ENCODE data around the gene MSANTD3.

MSANTD3 gene

GRCh38 chr9:100401042-100401441, 25.9 kb upstream of the MSANTD3 start:
- H3K79me2 ChIP-seq (ENCODE audit: low read length): no peaks in the 10 kb centered on the region
- H4K20me1 ChIP-seq (ENCODE audit: insufficient read depth, low read length): no peaks in the 10 kb centered on the region
- no peaks in the 10 kb centered on the region for H3F3A ChIP-seq (ENCODE audit: insufficient read depth, low read length)
- no peak overlapping the region for H3K4me3 ChIP-seq (ENCODE audit: low read length)
- no peak overlapping the region for H3K4me2 ChIP-seq (ENCODE audit: low read depth, low read length)
- no peak overlapping the region for H3K27ac ChIP-seq (ENCODE audit: low read length)
- no peaks in the 10 kb centered on the region for H3K9me2 ChIP-seq (replicated peaks; ENCODE audit: insufficient read depth, low read length)
- no peaks in the 10 kb centered on the region for H3K27me3 ChIP-seq (replicated peaks; ENCODE audit: insufficient read depth, low read length)
- no peaks in the 10 kb centered on the region for H3K36me3 ChIP-seq (replicated peaks; ENCODE audit: insufficient read depth, low read length)
- H2AFZ ChIP-seq (ENCODE audit: low read length): no peak overlapping the region
- H3K9ac ChIP-seq (ENCODE audit: low read length): no peak overlapping the region
- no peaks in the 10 kb centered on the region for H3K9me3 ChIP-seq (replicated peaks; ENCODE audit: insufficient read depth, low read length)
- no peak for DNase-seq
- TF ChIP-seq EZH2phosphoT487 (IDR thresholded peaks at IDR 0.05; ENCODE audit: low read length) (no peak), CTCF (IDR thresholded peaks at IDR 0.05; ENCODE audit: low read length) (no peak), EZH2 (optimal IDR thresholded peaks at IDR 0.05; ENCODE audit: low read depth, low read length) (no peak)
- no peaks in the 10 kb centered on the region for H3K4me1 ChIP-seq (ENCODE audit: low read length)

- H3K9me2 ChIP-seq (replicated peaks; ENCODE audit: insufficient read depth, low read length): no peaks in the 10 kb centered on the region
Observed at GRCh38 chr9:100406962-100407361, 20.0 kb upstream of the MSANTD3 start.

GRCh38 chr9:100408546-100409175, 18.3 kb upstream of the MSANTD3 start:
- Histone ChIP-seq H3K27ac (ENCODE audit: low read length) (no peak overlapping the region), H4K20me1 (ENCODE audit: insufficient read depth, low read length) (no peaks in the 10 kb centered on the region), H3K9me3 (replicated peaks; ENCODE audit: insufficient read depth, low read length) (no peaks in the 10 kb centered on the region), H3K4me3 (ENCODE audit: low read length) (no peak overlapping the region), H3K9me2 (replicated peaks; ENCODE audit: insufficient read depth, low read length) (no peaks in the 10 kb centered on the region), H3K27me3 (replicated peaks; ENCODE audit: insufficient read depth, low read length) (no peaks in the 10 kb centered on the region), H3F3A (ENCODE audit: insufficient read depth, low read length) (no peaks in the 10 kb centered on the region), H3K4me2 (ENCODE audit: low read depth, low read length) (no peak overlapping the region), H3K4me1 (ENCODE audit: low read length) (peaks cover 7% of the 10 kb centered on the region), H2AFZ (ENCODE audit: low read length) (no peak overlapping the region), H3K36me3 (replicated peaks; ENCODE audit: insufficient read depth, low read length) (no peaks in the 10 kb centered on the region), H3K79me2 (ENCODE audit: low read length) (no peaks in the 10 kb centered on the region), H3K9ac (ENCODE audit: low read length) (no peak overlapping the region)
- TF ChIP-seq EZH2 (optimal IDR thresholded peaks at IDR 0.05; ENCODE audit: low read depth, low read length) (no peak), EZH2phosphoT487 (IDR thresholded peaks at IDR 0.05; ENCODE audit: low read length) (no peak), CTCF (IDR thresholded peaks at IDR 0.05; ENCODE audit: low read length) (no peak)
- DNase-seq: no peak

More at GRCh38 chr9:100406962-100407361, 20.0 kb upstream of the MSANTD3 start:
- Histone ChIP-seq H3K36me3 (replicated peaks; ENCODE audit: insufficient read depth, low read length) (no peaks in the 10 kb centered on the region), H3K9ac (ENCODE audit: low read length) (no peak overlapping the region), H4K20me1 (ENCODE audit: insufficient read depth, low read length) (no peaks in the 10 kb centered on the region), H3K4me1 (ENCODE audit: low read length) (peaks cover 5% of the 10 kb centered on the region), H3K27ac (ENCODE audit: low read length) (no peak overlapping the region), H3K79me2 (ENCODE audit: low read length) (no peaks in the 10 kb centered on the region), H2AFZ (ENCODE audit: low read length) (no peak overlapping the region), H3K4me3 (ENCODE audit: low read length) (no peak overlapping the region), H3F3A (ENCODE audit: insufficient read depth, low read length) (no peaks in the 10 kb centered on the region), H3K9me3 (replicated peaks; ENCODE audit: insufficient read depth, low read length) (no peaks in the 10 kb centered on the region), H3K27me3 (replicated peaks; ENCODE audit: insufficient read depth, low read length) (no peaks in the 10 kb centered on the region), H3K4me2 (ENCODE audit: low read depth, low read length) (no peak overlapping the region)
- DNase-seq: no peak
- TF ChIP-seq EZH2phosphoT487 (IDR thresholded peaks at IDR 0.05; ENCODE audit: low read length) (no peak), CTCF (IDR thresholded peaks at IDR 0.05; ENCODE audit: low read length) (no peak), EZH2 (optimal IDR thresholded peaks at IDR 0.05; ENCODE audit: low read depth, low read length) (no peak)

Measured in MM.1S (cell line).